ENCODE results near the gene MYADML2.

MYADML2 gene

GRCh38 chr17:81924557-81925532 lies 22.2 kb downstream of the MYADML2 start:
- peak; percentile 72 for DNase-seq
- peak overlapping the region; percentile 51 for H3K4me2 ChIP-seq (ENCODE audit: low read length)
- H3K56ac ChIP-seq (ENCODE audit: low read length), result peak overlapping the region; percentile 92
- H2BK5ac ChIP-seq (ENCODE audit: low read length), result peak overlapping the region; percentile 90
- peaks cover 24% of the 10 kb centered on the region for H3K79me1 ChIP-seq (ENCODE audit: low read length)
- H3K4me3 ChIP-seq (ENCODE audit: low read length), result no peak overlapping the region
- no peak overlapping the region for H2BK15ac ChIP-seq (replicated peaks; ENCODE audit: low read depth)
- H3K18ac ChIP-seq (ENCODE audit: low read length), result peak overlapping the region; percentile 70
- no peak overlapping the region for H4K5ac ChIP-seq (ENCODE audit: low read length)
- H3K9ac ChIP-seq (ENCODE audit: low read length), result peak overlapping the region; percentile 75
- H3K36me3 ChIP-seq (ENCODE audit: control insufficient read depth, insufficient read depth, low read length), result peaks cover 4% of the 10 kb centered on the region
- peaks cover 62% of the 10 kb centered on the region for H3K79me2 ChIP-seq (ENCODE audit: control insufficient read depth, insufficient read depth, low read length)
- H2AK5ac ChIP-seq (ENCODE audit: low read length), result peak overlapping the region; percentile 97
- no peaks in the 10 kb centered on the region for H3K27me3 ChIP-seq (ENCODE audit: insufficient read depth, low read length, poor library complexity)
- WGBS (ENCODE audit: extremely low coverage, insufficient coverage, low lambda C conversion rate), result no CpG with 5 or more reads among the region's 21 CpGs
- no peak overlapping the region for H4K8ac ChIP-seq (ENCODE audit: low read depth, low read length)
- peaks cover 23% of the 10 kb centered on the region for H3K4me1 ChIP-seq (ENCODE audit: control insufficient read depth, low read depth, low read length)
- peak overlapping the region; percentile 71 for H3K4ac ChIP-seq (ENCODE audit: low read depth, low read length)
- peak overlapping the region; percentile 95 for H3K27ac ChIP-seq (ENCODE audit: low read depth, low read length)
- H3K23ac ChIP-seq (ENCODE audit: low read length), result no peak overlapping the region
- H2BK120ac ChIP-seq (ENCODE audit: low read depth, low read length), result no peak overlapping the region

- no peaks in the 10 kb centered on the region for H3K27me3 ChIP-seq (ENCODE audit: insufficient read depth, low read length, poor library complexity)
- H3K27ac ChIP-seq (ENCODE audit: low read depth, low read length), result peak overlapping the region; percentile 95
- H3K23ac ChIP-seq (ENCODE audit: low read length), result no peak overlapping the region
- peak overlapping the region; percentile 0 for H2BK120ac ChIP-seq (ENCODE audit: low read depth, low read length)
- no peak overlapping the region for H2BK15ac ChIP-seq (replicated peaks; ENCODE audit: low read depth)
- peak overlapping the region; percentile 32 for H3K4me2 ChIP-seq (ENCODE audit: low read length)
- DNase-seq, result peak; percentile 97
- WGBS (ENCODE audit: extremely low coverage, insufficient coverage, low lambda C conversion rate), result no CpG with 5 or more reads among the region's 32 CpGs
- H3K79me2 ChIP-seq (ENCODE audit: control insufficient read depth, insufficient read depth, low read length), result peaks cover 67% of the 10 kb centered on the region
- H3K36me3 ChIP-seq (ENCODE audit: control insufficient read depth, insufficient read depth, low read length), result peaks cover 5% of the 10 kb centered on the region
- peak overlapping the region; percentile 75 for H3K9ac ChIP-seq (ENCODE audit: low read length)
- no peak overlapping the region for H3K4me3 ChIP-seq (ENCODE audit: low read length)
- H3K79me1 ChIP-seq (ENCODE audit: low read length), result peaks cover 28% of the 10 kb centered on the region
- H3K18ac ChIP-seq (ENCODE audit: low read length), result peak overlapping the region; percentile 70
- H3K4ac ChIP-seq (ENCODE audit: low read depth, low read length), result peak overlapping the region; percentile 71
- H4K8ac ChIP-seq (ENCODE audit: low read depth, low read length), result no peak overlapping the region
- peak overlapping the region; percentile 69 for H2BK5ac ChIP-seq (ENCODE audit: low read length)
- H4K5ac ChIP-seq (ENCODE audit: low read length), result no peak overlapping the region
- peak overlapping the region; percentile 92 for H3K56ac ChIP-seq (ENCODE audit: low read length)
- peaks cover 23% of the 10 kb centered on the region for H3K4me1 ChIP-seq (ENCODE audit: control insufficient read depth, low read depth, low read length)
- H2AK5ac ChIP-seq (ENCODE audit: low read length), result peak overlapping the region; percentile 37
These were observed 23.5 kb downstream of the MYADML2 start for GRCh38 chr17:81923302-81924260.

GRCh38 chr17:81922566-81923301 lies 24.3 kb downstream of the MYADML2 start:
- Histone ChIP-seq H3K9ac (ENCODE audit: low read length) (peak overlapping the region; percentile 67), H3K56ac (ENCODE audit: low read length) (peak overlapping the region; percentile 92), H4K8ac (ENCODE audit: low read depth, low read length) (no peak overlapping the region), H3K4me3 (ENCODE audit: low read length) (no peak overlapping the region), H4K5ac (ENCODE audit: low read length) (no peak overlapping the region), H3K27me3 (ENCODE audit: insufficient read depth, low read length, poor library complexity) (no peaks in the 10 kb centered on the region), H3K4ac (ENCODE audit: low read depth, low read length) (peak overlapping the region; percentile 43), H2BK120ac (ENCODE audit: low read depth, low read length) (no peak overlapping the region), H3K79me1 (ENCODE audit: low read length) (peaks cover 28% of the 10 kb centered on the region), H3K4me1 (ENCODE audit: control insufficient read depth, low read depth, low read length) (peaks cover 23% of the 10 kb centered on the region), H3K36me3 (ENCODE audit: control insufficient read depth, insufficient read depth, low read length) (peaks cover 5% of the 10 kb centered on the region), H3K23ac (ENCODE audit: low read length) (peak overlapping the region; percentile 98), H3K18ac (ENCODE audit: low read length) (peak overlapping the region; percentile 0), H3K4me2 (ENCODE audit: low read length) (peak overlapping the region; percentile 31), H3K27ac (ENCODE audit: low read depth, low read length) (peak overlapping the region; percentile 95), H2BK15ac (replicated peaks; ENCODE audit: low read depth) (no peak overlapping the region), H2BK5ac (ENCODE audit: low read length) (peak overlapping the region; percentile 70), H3K79me2 (ENCODE audit: control insufficient read depth, insufficient read depth, low read length) (peaks cover 67% of the 10 kb centered on the region), H2AK5ac (ENCODE audit: low read length) (no peak overlapping the region)
- DNase-seq, result no peak
- no CpG with 5 or more reads among the region's 58 CpGs for WGBS (ENCODE audit: extremely low coverage, insufficient coverage, low lambda C conversion rate)

GRCh38 chr17:81921996-81922565 lies 25.0 kb downstream of the MYADML2 start:
- peaks cover 30% of the 10 kb centered on the region for H3K79me1 ChIP-seq (ENCODE audit: low read length)

GRCh38 chr17:81921537-81921862 lies 25.5 kb downstream of the MYADML2 start:
- peaks cover 66% of the 10 kb centered on the region for H3K79me2 ChIP-seq (ENCODE audit: control insufficient read depth, insufficient read depth, low read length)
- H3K18ac ChIP-seq (ENCODE audit: low read length), result no peak overlapping the region
- H3K27me3 ChIP-seq (ENCODE audit: insufficient read depth, low read length, poor library complexity), result no peaks in the 10 kb centered on the region
- H3K36me3 ChIP-seq (ENCODE audit: control insufficient read depth, insufficient read depth, low read length), result peaks cover 6% of the 10 kb centered on the region
- no peak overlapping the region for H3K4me2 ChIP-seq (ENCODE audit: low read length)
- no peak overlapping the region for H2BK5ac ChIP-seq (ENCODE audit: low read length)
- no peak overlapping the region for H3K56ac ChIP-seq (ENCODE audit: low read length)
- H3K4me3 ChIP-seq (ENCODE audit: low read length), result no peak overlapping the region
- H4K5ac ChIP-seq (ENCODE audit: low read length), result no peak overlapping the region
- H3K27ac ChIP-seq (ENCODE audit: low read depth, low read length), result no peak overlapping the region
- peaks cover 35% of the 10 kb centered on the region for H3K79me1 ChIP-seq (ENCODE audit: low read length)
- H4K8ac ChIP-seq (ENCODE audit: low read depth, low read length), result no peak overlapping the region
- no peak overlapping the region for H3K4ac ChIP-seq (ENCODE audit: low read depth, low read length)
- H2BK120ac ChIP-seq (ENCODE audit: low read depth, low read length), result no peak overlapping the region
- H3K9ac ChIP-seq (ENCODE audit: low read length), result no peak overlapping the region
- WGBS (ENCODE audit: extremely low coverage, insufficient coverage, low lambda C conversion rate), result no CpG with 5 or more reads among the region's 3 CpGs
- H2AK5ac ChIP-seq (ENCODE audit: low read length), result no peak overlapping the region
- peaks cover 28% of the 10 kb centered on the region for H3K4me1 ChIP-seq (ENCODE audit: control insufficient read depth, low read depth, low read length)
- no peak overlapping the region for H3K23ac ChIP-seq (ENCODE audit: low read length)
- no peak for DNase-seq
- no peak overlapping the region for H2BK15ac ChIP-seq (replicated peaks; ENCODE audit: low read depth)

More at GRCh38 chr17:81921996-81922565, 25.0 kb downstream of the MYADML2 start:
- Histone ChIP-seq H2AK5ac (ENCODE audit: low read length) (no peak overlapping the region), H3K27ac (ENCODE audit: low read depth, low read length) (no peak overlapping the region), H3K9ac (ENCODE audit: low read length) (no peak overlapping the region), H3K4me3 (ENCODE audit: low read length) (no peak overlapping the region), H2BK5ac (ENCODE audit: low read length) (no peak overlapping the region), H3K4ac (ENCODE audit: low read depth, low read length) (no peak overlapping the region), H3K23ac (ENCODE audit: low read length) (no peak overlapping the region), H3K56ac (ENCODE audit: low read length) (peak overlapping the region; percentile 92), H3K18ac (ENCODE audit: low read length) (no peak overlapping the region), H3K36me3 (ENCODE audit: control insufficient read depth, insufficient read depth, low read length) (peaks cover 5% of the 10 kb centered on the region), H4K8ac (ENCODE audit: low read depth, low read length) (no peak overlapping the region), H4K5ac (ENCODE audit: low read length) (no peak overlapping the region), H2BK120ac (ENCODE audit: low read depth, low read length) (no peak overlapping the region), H3K27me3 (ENCODE audit: insufficient read depth, low read length, poor library complexity) (no peaks in the 10 kb centered on the region), H3K79me2 (ENCODE audit: control insufficient read depth, insufficient read depth, low read length) (peaks cover 68% of the 10 kb centered on the region), H2BK15ac (replicated peaks; ENCODE audit: low read depth) (no peak overlapping the region), H3K4me1 (ENCODE audit: control insufficient read depth, low read depth, low read length) (peaks cover 24% of the 10 kb centered on the region), H3K4me2 (ENCODE audit: low read length) (no peak overlapping the region)
- DNase-seq, result no peak
- WGBS (ENCODE audit: extremely low coverage, insufficient coverage, low lambda C conversion rate), result no CpG with 5 or more reads among the region's 23 CpGs
